ENCODE results near the gene GRK1.
"Not testable (repeated sequence)": the region's sequence is repeated elsewhere in the genome, so short reads cannot be mapped to it uniquely, and the experiment has no call there.

The GRK1 gene

DNA sequence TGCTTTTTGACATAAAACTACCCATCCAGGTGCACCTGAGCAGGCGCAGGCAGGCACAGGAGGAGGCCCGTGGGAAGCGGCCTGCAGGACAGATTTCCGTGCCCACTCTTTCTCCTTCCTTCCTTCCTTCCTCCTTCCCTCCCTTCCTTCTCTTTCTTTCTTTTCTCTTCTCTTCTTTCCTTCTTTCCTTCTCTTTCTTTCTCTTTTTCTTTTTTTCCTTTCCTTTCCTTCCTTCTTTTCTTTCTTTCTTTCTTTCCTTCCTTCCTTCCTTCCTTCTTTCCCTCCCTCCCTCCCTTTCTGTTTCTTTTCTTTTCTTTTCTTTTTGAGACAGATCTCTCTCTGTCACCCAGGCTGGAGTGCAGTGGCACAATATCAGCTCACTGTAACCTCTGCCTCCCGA lies 70.8 kb downstream of the GRK1 start:
- in situ Hi-C loops (cut with MboI; ENCODE audit: low pct_unique_long_range_greater_than_20kb, low sequenced_read_pairs): no loop called here
- DNase-seq: no peak

DNA sequence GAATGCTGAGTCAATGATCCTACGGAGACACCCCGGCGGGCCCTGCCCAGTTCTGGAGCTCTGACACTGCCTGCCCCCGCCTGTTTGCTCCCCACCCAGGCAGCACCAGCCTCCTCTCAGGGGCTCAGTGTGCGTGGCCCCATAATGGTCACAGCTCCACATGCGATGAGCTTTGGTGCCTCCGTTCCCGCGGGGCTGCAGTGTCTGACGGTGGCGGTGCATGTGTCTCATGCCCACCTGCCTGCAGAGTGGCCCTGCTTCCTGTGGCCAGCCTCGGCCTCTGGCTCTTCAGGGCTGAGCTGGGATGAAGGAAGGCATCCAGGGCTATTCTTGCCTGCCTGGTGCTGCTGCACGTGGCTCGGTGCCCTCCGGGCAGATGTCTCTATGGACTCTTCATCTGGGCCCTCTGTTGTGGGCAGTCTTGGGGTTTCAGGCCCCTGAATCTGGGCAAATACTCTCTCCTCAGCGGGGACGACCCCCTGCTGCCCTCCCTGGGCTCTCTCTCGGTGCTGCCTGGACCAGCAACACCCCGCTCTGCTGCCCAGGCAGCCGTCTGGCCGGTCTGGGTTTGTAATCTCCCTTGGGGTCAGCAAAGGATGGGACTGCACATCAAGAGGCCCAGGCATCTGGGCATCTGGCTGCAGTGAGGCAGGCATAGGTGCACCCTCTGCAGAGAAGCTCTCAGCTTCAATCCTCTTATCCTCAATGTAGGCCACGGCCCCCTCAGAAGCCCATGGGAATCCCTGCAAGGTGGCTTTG lies 72.7 kb downstream of the GRK1 start:
- no peak for DNase-seq
- in situ Hi-C loops (cut with MboI; ENCODE audit: low pct_unique_long_range_greater_than_20kb, low sequenced_read_pairs): no loop called here

DNA sequence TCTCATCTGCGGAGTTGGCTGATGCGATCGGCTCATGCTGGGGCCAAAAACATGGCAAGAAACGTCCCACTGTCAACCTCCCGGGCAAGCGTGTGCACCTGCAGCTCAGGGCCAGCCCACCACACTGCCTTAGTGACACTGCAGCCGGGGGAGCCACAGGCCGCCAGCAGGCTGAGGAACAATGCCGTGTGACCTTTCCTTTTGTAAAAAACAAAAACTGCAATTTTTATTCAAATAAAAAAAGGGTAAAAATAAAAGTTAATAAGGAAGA lies 73.2 kb downstream of the GRK1 start:
- in situ Hi-C loops (cut with MboI; ENCODE audit: low pct_unique_long_range_greater_than_20kb, low sequenced_read_pairs): no loop called here
- DNase-seq: no peak

DNA sequence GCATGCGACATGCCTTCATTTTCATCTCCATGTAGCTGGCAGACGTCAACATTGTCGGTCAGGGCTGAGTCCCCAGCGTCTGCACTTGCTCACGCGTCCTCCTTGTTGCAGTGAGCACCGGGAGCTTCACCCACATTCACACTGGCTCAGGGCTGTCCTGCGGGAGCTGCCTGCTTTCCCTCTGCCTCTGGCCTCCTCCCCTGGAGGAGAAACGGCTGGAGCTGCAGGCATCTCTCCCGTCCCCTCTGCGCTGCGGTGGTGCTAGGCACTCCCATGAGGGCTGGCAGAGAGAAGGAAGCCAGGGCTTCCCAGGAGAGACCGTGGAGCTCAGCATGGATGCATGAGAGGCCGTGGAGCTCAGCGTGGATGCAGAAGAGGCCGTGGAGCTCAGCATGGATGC lies 73.6 kb downstream of the GRK1 start:
- in situ Hi-C loops (cut with MboI; ENCODE audit: low pct_unique_long_range_greater_than_20kb, low sequenced_read_pairs): no loop called here
- DNase-seq: no peak

DNA sequence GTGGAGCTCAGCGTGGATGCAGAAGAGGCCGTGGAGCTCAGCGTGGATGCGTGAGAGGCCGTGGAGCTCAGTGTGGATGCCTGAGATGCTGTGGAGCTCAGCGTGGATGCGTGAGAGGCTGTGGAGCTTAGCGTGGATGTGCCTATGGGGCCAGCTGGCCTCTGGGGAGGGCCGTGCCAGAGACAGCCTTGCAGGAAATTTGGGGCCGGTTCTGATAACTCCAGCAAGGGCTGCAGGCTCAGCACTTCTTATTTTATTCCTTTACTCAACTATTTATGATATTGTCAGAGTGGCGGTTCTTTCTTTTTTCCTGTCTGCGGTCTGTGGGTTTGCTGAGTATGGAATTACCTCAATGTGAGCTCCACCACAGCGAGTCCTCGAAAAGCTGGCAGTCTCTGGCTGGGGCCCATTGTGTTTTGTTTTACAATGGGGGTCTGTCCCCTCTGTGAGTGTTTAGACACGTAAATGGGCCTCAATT lies 74.2 kb downstream of the GRK1 start:
- in situ Hi-C loops (cut with MboI; ENCODE audit: low pct_unique_long_range_greater_than_20kb, low sequenced_read_pairs): no loop called here
- peak; percentile 79 for DNase-seq

DNA sequence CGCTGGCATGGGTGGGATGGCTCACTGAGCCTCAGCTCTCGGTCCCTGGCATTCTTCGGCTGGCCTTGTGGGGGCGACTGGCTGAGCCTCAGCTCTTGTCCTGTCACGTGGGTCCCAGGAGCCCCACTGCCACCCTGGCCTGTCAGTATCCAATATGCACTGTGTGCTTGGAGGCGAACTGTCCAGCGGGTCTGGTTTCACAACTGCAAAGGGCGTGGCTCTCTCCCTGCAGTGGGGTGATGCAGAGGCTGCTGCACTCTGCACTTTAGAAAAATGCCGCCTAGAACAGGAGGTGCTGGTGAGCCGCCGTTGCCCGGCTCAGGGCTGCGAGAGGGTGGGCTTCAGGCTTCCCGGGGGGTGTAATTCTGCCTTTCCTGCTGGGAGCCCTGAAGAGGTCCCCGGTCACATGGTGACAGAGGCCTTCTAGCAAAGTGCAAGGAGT lies 75.0 kb downstream of the GRK1 start:
- peak; percentile 41 for DNase-seq
- in situ Hi-C loops (cut with MboI; ENCODE audit: low pct_unique_long_range_greater_than_20kb, low sequenced_read_pairs): no loop called here

DNA sequence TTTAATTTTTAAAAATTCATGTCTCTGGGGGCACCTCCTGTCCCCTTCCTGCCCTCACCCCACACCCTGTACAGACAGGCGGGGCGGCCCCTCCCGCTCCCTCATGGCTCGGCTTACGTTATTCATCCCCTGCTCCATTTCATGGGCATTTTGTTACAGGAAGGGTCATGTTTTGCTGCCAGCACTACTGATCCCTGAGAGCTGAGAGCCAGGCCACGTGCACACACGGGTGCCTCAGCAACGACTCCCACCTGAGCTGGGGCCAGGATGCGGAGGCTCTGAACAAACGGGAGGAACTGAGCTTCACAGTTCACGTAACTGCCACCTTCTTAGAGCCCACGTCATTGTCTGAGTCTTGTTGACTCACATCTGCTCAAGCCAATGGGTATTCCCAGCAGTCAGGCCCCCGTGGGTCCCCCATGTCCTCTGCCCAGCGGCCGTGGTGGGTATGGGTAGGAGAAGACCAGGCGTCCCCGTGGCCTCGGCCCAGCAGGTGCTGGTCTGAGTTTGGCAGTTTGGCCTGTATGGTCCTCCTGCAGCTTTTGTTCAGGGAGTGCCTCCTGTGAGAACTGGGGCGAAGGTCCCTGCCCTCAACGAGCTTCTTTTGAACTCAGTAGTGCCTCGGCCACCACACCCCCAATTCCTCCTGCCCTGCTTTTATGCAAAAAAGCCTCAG lies 75.6 kb downstream of the GRK1 start:
- DNase-seq: no peak
- in situ Hi-C loops (cut with MboI; ENCODE audit: low pct_unique_long_range_greater_than_20kb, low sequenced_read_pairs): no loop called here

DNA sequence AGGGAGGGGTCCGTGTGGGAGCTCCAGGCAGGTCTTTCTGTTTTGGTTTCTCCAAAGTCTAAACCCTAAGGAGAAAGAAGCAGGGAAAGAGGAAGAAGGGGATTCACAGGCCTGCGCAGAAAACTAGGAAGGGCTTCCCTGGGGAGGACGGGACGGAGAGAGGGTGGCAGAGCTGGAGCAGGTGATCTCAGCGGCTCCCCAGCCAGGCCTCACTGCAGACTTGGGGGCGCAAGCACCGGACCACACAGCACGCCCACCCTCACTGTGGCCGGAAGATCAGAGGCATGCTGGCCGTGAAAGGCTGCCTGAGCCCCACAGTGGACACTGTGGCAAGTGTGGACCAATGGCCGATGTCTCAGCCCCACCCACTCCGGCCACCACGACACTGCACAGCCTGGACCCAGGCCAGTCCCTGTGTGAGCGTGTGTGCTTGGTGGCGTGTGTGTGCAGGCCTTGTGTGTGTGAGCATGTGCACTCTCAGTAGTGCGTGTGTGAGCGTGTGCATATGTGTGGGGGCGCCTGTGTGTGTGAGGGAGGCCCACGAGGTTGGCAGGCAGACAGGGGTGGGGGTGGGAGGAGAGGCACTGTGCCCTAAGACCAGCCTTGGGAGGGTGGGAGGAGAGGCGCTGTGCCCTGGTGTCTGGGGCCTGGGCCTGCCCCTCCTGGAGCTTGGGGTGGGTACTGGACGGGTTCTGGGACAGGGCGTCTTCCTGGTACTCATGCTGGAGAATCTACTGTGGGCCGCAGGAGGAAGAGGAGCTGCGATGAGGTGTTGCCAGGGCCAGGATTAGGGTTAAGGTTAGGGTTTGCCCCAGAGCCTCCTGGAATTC lies 76.6 kb downstream of the GRK1 start:
- in situ Hi-C loops (cut with MboI; ENCODE audit: low pct_unique_long_range_greater_than_20kb, low sequenced_read_pairs): no loop called here
- DNase-seq: no peak

DNA sequence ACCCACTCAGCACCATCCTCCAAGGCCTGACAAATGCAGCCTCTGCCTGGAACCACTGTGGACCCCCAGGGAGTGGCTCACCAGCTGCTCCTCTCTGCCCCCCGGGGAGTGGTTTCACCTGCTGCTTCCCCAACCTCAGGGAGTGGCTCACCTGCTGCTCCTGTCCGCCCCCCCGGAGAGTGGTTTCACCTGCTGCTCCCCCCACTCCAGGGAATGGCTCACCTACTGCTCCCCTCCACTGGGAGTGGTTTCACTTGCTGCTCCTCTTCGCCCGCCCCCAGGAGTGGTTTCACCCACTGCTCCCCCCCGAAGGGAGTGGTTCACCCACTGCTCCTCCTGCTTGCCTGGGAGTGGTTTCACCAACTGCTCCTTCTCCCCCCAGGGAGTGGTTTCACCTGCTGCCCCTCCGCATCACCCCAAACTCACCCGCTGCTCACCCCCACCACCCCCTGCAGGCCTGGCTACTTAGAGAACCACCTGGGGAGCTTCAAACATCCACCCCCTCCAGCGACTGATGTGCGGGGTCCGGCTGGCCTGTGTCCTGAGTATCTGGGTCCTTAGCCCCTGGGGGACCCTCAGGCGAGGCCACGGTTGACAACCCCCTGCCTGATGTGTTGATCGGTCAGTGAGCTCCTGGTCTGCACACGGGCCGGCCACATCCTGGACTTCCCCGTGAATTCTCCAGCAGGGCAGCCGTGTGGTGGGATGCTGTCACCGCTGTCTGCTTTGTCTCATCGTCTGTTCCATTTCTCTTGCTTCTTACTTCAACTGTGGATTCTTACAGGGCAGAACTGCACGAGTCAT lies 77.4 kb downstream of the GRK1 start:
- in situ Hi-C loops (cut with MboI; ENCODE audit: low pct_unique_long_range_greater_than_20kb, low sequenced_read_pairs): no loop called here
- no peak for DNase-seq

DNA sequence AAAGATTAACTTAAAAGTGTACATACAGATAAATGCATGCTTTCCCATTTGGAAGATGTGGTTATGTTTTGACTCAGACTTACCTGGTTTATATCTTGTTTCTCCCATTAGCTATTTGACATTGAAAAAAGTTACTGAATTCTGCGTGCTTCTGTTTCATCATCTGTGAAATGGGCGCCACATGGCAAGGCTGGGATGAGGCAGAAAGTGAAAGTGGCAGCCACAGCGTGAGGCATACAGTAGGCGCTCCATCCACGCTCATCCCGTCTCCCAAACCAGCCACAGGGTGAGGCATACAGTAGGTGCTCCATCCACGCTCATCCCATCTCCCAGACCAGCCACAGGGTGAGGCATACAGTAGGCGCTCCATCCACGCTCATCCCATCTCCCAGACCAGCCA lies 78.0 kb downstream of the GRK1 start:
- no peak for DNase-seq
- in situ Hi-C loops (cut with MboI; ENCODE audit: low pct_unique_long_range_greater_than_20kb, low sequenced_read_pairs): no loop called here

DNA sequence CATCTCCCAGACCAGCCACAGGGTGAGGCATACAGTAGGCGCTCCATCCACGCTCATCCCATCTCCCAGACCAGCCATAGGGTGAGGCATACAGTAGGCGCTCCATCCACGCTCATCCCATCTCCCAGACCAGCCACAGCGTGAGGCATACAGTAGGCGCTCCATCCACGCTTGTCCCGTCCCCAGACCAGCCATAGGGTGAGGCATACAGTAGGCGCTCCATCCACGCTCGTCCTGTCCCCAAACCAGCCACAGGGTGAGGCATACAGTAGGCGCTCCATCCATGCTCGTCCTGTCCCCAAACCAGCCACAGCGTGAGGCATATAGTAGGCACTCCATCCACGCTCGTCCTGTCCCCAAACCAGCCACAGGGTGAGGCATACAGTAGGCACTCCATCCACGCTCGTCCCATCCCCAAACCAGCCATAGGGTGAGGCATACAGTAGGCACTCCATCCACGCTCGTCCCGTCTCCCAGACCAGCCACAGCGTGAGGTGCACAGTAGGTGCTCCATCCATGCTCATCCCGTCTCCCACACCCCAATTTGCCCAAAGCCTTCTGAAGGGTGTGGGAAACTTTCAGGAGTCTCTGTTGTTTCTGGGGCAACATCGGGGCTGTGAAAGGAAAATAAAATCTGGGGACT lies 78.6 kb downstream of the GRK1 start:
- DNase-seq; in situ Hi-C loops (cut with MboI; ENCODE audit: low pct_unique_long_range_greater_than_20kb, low sequenced_read_pairs): not testable (repeated sequence)

DNA sequence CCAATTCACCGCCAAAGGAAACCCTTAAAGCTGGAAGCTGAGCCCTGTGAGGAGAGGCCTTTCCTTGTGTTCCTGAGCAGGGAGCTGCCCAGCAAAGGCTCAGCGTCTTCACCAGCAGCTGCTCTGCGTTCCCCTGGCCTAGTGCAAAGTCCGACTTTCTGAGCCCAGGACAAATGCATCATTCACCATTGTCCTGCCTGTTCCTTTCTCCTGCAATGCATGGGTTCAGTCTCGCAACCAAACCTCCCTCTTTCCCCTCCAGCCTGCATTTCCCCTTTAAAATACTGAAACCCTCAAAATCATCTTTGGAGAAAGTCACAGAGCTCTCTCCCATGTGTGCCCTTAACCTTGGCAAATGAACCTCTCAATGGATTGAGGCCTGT lies 79.1 kb downstream of the GRK1 start:
- no peak for DNase-seq
- in situ Hi-C loops (cut with MboI; ENCODE audit: low pct_unique_long_range_greater_than_20kb, low sequenced_read_pairs): no loop called here

DNA sequence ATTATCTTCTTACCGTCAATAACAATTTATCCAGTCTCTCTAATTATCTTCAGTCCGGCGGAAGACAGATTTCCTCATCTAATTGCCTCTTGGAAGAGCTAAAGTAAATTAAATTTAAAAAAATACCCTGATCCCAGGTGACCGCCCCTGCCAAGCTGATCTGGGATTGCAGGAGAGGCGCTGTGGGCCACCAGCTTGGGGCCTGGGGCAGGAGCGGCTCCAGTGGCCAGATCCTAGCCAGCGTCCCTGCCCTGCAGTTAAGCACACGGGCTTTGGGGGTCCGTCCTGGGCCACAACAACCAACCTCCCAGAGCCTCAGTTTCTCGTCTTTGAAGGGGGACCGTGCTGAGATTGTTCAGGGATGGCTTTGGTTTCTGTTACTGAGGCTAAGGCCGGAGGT lies 79.7 kb downstream of the GRK1 start:
- no peak for DNase-seq
- in situ Hi-C loops (cut with MboI; ENCODE audit: low pct_unique_long_range_greater_than_20kb, low sequenced_read_pairs): no loop called here

DNA sequence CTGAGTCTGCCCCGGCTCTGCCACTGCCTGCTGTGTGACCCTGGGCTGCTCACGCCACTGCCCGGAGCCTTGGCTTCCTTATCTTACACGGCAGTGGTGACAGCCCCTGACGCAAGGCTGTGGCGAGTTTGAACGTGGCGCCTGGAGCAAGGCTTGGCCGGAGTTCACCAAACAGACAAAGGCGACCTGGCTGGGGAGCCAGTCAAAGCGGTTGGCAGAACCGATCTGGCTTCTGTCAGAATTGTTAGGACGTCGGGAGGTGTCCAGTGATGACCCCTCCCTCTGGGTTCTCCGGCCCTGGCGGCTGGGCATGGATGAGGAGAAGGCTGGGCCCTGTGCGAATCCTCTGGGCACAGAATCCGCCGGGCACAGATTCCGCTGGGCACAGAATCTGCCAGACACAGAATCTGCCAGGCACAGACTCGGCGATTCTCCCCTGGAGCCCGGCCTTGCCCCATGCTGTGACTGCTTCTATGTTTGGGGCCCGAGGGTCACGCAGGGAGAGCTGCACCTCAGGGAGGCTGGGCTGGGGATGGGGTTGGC lies 80.3 kb downstream of the GRK1 start:
- DNase-seq: no peak
- in situ Hi-C loops (cut with MboI; ENCODE audit: low pct_unique_long_range_greater_than_20kb, low sequenced_read_pairs): no loop called here

DNA sequence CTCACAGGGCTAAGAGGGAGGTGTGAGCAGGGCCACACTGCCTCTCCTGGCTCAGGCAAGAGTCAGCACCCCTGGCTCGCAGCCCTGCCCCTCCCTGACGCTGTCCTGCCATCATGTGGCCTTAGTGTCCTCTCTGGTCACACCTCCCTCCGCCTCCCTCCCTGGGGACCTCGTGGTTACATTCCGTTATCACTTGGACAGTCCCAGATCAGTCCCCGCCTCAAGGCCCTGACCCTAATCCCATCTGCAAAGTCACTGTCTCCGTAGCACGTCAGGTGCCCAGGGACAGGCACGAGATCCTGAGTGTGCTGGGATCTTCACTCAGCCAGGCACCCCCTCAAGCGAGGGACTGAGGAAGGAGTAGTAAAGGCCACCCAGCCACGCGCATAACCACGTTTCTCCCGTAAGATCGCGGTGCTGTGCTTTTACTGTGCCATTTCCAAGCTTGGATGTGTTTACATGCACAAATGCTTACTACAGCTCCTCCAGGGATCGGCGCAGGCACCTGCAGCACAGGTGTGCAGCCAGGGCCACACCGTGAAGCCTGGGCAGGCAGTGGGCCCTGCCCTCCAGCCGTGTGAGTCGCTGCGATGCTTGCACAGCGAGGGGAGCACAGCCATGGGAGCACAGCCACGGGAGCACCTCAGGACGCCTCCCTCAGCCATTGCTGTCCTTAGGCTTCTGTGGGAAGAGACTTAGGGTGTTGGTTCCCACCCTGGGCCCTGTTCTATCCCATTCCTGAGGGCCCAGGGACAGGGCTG lies 81.3 kb downstream of the GRK1 start:
- DNase-seq: no peak
- in situ Hi-C loops (cut with MboI; ENCODE audit: low pct_unique_long_range_greater_than_20kb, low sequenced_read_pairs): no loop called here

DNA sequence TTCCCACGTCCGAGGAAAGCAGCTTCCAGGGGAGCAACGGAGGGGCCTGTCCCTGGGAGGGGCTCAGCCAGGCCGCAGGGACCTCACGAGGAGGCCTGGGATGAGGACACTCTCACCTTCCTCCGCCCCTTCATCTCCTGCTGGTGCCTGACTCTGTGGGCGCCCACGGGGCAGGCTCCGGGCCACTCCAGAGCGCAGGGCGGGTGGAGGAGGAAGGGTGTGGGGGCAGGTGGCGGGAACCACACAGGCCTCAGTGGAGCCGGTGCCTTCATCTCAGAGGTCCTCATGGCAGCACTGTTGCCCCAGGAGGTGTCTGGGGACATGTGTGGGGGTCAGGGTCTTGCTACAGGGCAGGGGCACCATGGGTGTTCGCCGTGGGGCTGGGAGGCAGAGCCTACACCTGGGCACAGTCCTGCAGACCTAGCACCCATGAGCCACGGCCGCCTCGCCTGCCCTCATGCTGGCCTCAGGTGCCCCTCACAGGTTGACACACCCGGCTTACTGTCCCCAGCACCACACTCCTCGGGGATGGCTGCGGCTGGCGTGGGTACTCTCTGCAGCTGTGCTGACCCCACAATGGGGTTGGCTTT lies 81.9 kb downstream of the GRK1 start:
- DNase-seq: no peak
- in situ Hi-C loops (cut with MboI; ENCODE audit: low pct_unique_long_range_greater_than_20kb, low sequenced_read_pairs): no loop called here

DNA sequence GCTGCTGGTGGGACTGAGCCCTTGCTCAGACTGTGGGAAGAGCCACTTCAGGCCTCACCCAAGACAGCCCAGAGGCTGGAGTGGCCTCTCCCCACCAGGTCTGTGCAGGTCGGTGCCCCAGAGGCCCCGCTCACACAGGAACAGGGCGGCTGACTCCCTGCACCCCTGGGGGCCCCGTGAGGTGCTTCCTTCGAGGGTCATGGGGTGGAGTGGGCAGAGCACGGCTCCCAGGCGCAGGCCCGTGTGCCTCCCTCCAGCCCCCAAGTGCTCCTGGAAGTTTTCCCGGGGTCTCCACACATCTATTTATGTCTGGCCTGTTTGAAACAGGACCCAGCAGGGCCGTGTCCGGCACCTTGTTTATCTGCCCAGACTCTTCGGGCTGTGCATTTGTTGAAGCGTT lies 82.5 kb downstream of the GRK1 start:
- no peak for DNase-seq
- in situ Hi-C loops (cut with MboI; ENCODE audit: low pct_unique_long_range_greater_than_20kb, low sequenced_read_pairs): no loop called here

DNA sequence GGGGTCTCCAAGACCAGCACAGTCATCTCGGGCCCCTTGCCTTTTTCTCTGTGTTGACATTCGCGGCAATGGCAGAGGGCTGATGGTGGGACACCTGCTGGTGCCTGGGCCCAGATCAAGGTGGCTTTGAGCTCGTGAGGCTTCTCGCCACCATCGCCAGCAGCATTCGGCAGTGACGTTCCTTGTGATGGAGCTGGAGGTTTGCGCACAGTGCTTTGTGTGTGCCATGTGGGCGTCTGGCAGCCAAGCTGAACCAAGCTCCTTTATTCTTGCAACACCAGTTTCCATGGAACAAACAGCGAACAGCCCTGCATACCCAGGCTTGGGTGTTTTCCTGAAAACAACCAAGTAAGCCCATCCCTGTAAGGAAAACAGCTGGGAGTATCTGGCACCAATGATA lies 82.9 kb downstream of the GRK1 start:
- in situ Hi-C loops (cut with MboI; ENCODE audit: low pct_unique_long_range_greater_than_20kb, low sequenced_read_pairs): no loop called here
- DNase-seq: no peak
